Smooth muscle cell of the brain vasculature (primary cell): ENCODE results near the gene SLC6A5.

Source experiments
- DNase-seq: peaks from one replicate; pipeline ENCODE4 v3.0.0-alpha.2; 2012; ENCODE audit warnings: low read depth, low spot score

SLC6A5 gene

DNA sequence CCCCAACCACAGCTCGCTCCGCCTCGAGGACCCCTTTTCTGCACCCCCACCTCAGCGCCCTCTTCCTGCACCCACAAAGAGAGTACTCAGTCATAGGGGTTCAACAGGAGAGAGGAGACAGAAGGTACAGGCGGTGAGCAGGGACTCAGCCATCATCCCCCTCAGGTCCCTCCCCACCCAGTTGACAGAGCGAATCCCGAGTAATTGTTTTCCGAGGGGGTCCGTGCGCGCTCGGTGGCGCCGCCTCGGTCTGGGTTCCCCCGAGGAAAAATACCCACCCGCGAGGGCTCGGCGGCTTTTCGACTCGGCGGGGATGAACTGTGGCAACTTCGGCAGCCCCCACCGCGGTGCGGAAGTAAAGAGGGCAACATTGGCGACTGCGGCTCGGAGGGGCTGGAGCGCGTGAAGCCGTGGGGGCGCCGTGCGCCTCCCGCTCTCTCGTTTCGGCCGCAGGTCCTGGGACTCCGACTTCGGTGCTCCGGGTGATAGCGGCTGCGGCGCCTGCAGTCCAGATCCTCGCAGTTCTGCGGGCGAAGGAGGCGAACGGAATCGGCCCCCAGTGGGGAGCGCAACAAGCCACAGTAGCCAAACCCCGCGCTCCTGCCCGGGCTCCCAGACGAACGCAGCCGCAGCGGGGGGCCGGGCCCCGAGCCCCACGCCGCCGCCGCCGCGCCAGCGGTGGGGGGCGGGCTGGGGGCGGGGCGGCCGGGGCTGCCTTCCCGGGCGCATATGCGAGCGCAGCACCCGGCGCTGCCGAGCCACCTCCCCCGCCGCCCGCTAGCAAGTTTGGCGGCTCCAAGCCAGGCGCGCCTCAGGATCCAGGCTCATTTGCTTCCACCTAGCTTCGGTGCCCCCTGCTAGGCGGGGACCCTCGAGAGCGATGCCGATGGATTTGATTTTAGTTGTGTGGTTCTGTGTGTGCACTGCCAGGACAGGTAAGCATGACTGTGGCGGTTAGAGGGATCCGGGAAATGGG lies 69.7 kb downstream of the SLC6A5 start, which contains the start of gene NELL1:
Gene NELL1, plus strand, starts transcription at position 743 of the 976 bp plus-strand sequence.
- DNase-seq, result no peak

DNA sequence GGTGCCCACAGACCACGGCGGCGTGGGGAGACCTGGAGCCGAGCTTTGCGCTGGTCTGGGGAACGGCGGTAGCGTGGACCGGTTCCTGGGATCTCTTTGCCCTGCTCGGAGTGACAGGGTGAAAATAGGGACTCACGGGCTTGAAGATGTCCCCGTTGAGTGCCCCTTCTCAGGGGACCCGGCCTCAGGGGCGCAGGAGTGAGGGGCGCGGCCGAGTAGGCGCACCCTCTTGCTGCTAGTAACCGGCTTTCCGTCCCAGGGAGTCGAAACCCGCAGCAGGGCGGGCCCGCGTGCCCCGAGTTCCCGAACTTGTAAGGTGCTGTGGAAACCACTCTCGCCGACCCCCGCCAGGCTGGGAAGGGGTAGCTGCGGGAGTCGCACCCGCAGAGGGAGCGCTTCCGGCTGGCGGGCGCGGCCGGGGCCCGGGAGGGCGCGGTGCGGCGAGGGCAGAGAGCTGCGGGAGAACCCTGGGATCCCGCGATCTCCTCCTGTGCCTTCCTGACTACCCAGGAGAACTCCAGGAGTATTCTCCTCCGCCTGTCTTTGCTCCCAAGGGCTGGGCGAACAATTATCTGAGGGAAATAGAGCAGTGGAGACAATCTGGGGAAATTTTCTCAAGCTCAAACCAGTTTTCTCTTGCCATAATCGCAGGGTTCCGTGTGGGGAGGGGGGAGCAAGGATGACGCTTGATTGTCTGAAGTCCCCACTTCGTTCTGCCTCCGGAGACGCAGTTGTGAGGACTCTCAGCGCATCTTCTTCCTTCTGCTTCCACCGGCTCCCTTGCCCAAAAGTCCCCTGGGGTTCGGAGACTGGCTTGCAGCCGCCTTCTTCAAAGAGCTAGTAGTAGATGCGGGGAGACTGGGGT lies 70.6 kb downstream of the SLC6A5 start:
- no peak for DNase-seq

DNA sequence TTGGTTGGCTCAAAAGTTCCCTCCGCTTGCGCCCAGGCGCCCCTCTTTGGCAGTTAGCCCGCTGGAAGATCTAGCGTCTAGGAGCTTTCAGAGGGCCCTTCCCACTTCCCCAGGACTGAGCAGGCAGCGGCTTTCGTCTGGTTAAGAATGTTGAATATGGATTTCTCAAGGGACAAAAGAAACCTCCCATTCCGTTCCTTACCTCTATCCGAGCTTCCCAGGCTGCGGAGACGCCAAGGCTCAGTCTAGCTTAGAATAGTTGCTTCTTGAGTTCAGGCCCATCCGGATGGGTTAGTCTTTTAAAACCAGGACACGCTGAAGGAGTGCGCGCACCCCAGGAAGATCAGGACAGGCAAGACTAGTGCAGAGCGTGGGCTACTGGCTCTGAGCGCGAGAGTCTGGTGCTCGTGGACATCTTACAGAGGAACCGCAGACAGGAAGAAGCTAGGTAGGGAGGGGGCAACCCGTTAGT lies 71.6 kb downstream of the SLC6A5 start:
- DNase-seq, result no peak

DNA sequence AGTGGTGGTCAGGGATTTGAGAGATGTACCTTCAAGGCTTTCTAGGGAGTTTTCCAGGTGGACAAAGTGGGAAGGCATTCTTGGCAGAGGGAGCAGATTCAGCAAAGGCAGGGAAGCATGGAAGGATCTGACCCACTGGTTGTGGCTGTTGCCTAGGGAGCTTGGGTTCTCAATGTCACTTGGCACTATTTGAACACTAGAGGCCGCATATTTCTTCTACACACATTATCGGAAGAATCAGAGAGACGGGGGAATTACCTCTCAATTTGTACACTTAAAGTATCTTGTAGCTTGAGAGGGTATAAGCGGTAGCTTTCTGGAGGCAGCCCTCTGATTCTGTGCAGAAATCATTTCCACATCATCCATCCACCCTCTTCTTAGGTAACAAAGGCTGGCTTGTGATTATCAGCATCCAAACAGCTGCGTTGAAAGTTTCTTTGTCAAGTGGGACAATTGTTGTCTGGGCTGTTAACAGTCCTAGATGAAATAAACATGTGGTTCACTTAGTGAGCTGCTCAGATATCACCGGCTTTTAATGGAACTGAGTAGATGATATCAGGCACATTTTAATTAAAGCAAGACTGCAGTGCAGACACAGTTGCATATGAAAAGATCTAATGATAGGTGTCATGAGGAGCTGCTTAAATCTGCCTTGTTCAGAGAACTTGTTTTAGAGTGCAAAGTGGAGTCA lies 72.6 kb downstream of the SLC6A5 start:
- DNase-seq, result no peak

DNA sequence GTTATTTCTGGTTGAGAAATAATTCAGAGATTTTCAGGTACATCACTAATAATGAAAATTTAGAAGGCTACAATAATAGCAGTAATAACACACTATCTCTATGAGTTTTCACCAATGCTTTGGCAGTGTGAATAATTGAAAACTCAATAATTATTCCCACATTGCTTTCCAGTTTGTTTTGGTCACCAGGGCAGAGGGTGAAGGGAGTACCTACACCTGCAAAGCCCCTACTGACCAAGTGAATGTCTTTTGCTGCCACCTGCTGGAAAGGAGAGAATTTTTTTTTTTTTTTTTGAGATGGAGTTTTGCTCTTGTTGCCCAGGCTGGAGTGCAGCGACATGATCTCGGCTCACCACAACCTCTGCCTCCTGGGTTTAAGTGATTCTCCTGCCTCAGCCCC lies 73.2 kb downstream of the SLC6A5 start:
- DNase-seq, result no peak

DNA sequence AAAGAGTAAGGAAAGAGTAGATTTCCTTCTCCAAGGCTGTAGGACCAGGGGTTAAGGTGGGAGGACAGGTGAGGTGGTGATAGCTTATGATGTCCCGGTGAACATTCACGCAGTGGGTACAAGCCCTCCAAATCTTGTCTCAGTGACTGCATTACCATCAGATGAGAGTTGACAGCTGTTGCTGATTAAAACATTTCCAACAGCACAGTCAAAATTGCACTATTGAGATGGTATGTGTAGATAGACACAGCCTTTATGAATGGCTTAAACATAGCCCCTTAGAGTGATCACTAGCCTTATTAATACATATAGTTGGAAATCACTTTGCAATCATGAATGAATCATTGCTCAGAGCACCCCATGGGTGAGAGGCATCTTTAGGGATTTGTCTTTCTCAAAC lies 77.2 kb downstream of the SLC6A5 start:
- no peak for DNase-seq

DNA sequence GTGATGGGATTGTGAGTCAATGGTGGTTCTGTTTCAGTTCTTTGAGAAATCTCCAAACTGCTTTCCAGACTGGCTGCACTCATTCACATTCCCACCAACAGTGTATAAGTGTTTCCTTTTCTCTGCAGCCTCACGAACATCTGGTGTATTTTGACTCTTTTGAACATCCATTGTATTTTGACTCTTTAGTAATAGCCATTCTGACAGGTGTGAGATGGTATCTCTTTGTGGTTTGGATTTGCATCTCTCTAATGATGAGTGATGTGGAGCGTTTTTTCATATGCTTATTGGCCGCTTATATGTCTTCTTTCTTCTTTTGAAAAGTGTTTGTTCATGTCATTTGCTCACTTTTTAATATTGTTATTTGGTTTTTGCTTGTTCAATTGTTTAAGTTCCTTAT lies 89.4 kb downstream of the SLC6A5 start:
- DNase-seq, result no peak

DNA sequence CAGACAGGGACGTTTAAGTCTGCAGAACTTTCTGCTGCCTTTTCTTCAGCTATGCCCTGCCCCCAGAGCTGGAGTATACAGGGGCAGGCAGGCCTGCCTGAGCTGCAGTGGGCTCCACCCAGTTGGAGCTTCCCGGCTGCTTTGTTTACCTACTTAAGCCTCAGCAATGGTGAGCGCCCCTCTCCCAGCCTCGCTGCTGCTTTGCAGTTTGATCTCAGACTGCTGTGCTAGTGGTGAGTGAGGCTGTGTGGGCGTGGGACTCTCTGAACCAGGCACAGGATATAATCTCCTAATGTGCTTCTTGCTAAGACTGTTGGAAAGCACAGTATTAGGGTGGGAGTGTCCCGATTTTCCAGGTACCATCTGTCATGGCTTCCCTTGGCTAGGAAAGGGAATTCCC lies 108.5 kb downstream of the SLC6A5 start:
- DNase-seq, result no peak
